Fibroblast of villous mesenchyme (primary cell): ENCODE data around the gene SERHL2. TPM values are rescaled to one million over a fixed set of nuclear protein-coding genes. Genes with fewer than 3 reads are reported as not detected.
"Not testable (repeated sequence)": the region's sequence is repeated elsewhere in the genome, so short reads cannot be mapped to it uniquely, and the experiment has no call there.

ENCODE experiments used
- DNase-seq: peaks from one replicate; pipeline ENCODE4 v3.0.0-alpha.2; 2010; ENCODE audit warnings: low read depth
- H3K4me3 ChIP-seq: 2 replicates; pipeline ENCODE4 v1.5.1; 2011; ENCODE audit warnings: low read depth, mild to moderate bottlenecking, low read length
- CTCF ChIP-seq: IDR thresholded peaks from 2 replicates; pipeline ENCODE4 v1.5.1; 2012; ENCODE audit warnings: low read depth, mild to moderate bottlenecking, low read length; ENCODE audit not compliant: insufficient read depth
- total RNA-seq: library from RNA; depleted of rRNA; stranded (reverse); fragments of >200 nt; gene quantifications from 2 replicates; pipeline ENCODE4 v1.2.3, GENCODE V29; 2012

SERHL2 gene
- 2.2 and 2.3 TPM in 2 replicates for total RNA-seq

- peak within 1 kb of the TSS; percentile 67 for H3K4me3 ChIP-seq
- TF ChIP-seq CTCF = no peak
- peak; percentile 85 for DNase-seq
Measured at GRCh38 chr22:42553475-42554361, at the start of gene SERHL2. Gene SERHL2 (plus strand): TSS chr22:42553956. CDS start chr22:42554021, 65 bp downstream.

GRCh38 chr22:42508327-42508974 is 45.3 kb upstream of the SERHL2 start:
- H3K4me3 ChIP-seq, DNase-seq: not testable (repeated sequence)

- H3K4me3 ChIP-seq = not testable (repeated sequence)
Measured at GRCh38 chr22:42508975-42509364, 44.8 kb upstream of the SERHL2 start.

GRCh38 chr22:42509548-42509947 is 44.2 kb upstream of the SERHL2 start:
- DNase-seq = no peak
- H3K4me3 ChIP-seq = no peak overlapping the region
- no peak for TF ChIP-seq CTCF

More at GRCh38 chr22:42508975-42509364, 44.8 kb upstream of the SERHL2 start:
- DNase-seq = not testable (repeated sequence)

GRCh38 chr22:42511401-42511891 is 42.3 kb upstream of the SERHL2 start:
- DNase-seq = no peak
- no peak for TF ChIP-seq CTCF
- no peak overlapping the region for H3K4me3 ChIP-seq

GRCh38 chr22:42512273-42512990 is 41.3 kb upstream of the SERHL2 start:
- TF ChIP-seq CTCF = peak; percentile 39
- not testable (repeated sequence) for H3K4me3 ChIP-seq
- peak; percentile 52 for DNase-seq

GRCh38 chr22:42514331-42514730 is 39.4 kb upstream of the SERHL2 start:
- not testable (repeated sequence) for H3K4me3 ChIP-seq, DNase-seq

- DNase-seq, H3K4me3 ChIP-seq: not testable (repeated sequence)
Measured at GRCh38 chr22:42515304-42515703, 38.5 kb upstream of the SERHL2 start.
